ENCODE data around the gene MAP7D1. TPM values are rescaled to one million over a fixed set of nuclear protein-coding genes. Genes with fewer than 3 reads are reported as not detected.

MAP7D1 gene
- total and polyA plus RNA-seq, 10 of the 15 experiments (the other 5 are each of a cell fraction or from before 2014, with no cell fraction given), result 4.4 to 97.6 (median 24.2) TPM

DNA sequence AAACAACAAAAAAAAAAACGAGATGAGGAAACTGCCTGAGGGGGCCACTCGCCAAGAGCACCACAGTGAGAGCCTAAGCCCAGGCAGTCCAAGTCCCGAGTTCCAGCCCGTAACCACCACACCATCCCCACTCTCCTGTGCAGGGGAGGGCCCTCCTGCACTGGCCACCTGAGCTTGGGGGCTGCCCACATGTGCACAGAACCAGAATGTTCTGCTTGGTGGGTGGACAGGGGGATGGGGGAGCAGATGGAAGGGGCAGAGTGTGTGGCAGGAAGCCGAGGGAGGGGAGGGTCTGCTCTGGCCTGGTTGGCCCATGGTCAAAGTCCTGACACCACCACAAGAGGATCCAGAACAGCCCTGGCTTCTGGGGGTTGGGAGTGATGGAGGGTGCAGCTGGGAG lies 49.7 kb upstream of the MAP7D1 start:
- H2AFZ ChIP-seq (ENCODE audit: control insufficient read depth, low read depth, low read length), result no peak overlapping the region
- no peaks in the 10 kb centered on the region for H3K79me2 ChIP-seq (ENCODE audit: control insufficient read depth, insufficient read depth, low read length)
- WGBS (ENCODE audit: insufficient coverage, insufficient replicate concordance, low lambda C conversion rate, missing lambda C conversion rate), result 6% methylated on average over 5 of the region's 5 CpGs
- no peak overlapping the region for H3K4me2 ChIP-seq (ENCODE audit: control insufficient read depth, insufficient read depth)
- no peaks in the 10 kb centered on the region for H3K9me3 ChIP-seq (replicated peaks; ENCODE audit: control insufficient read depth, insufficient read depth, low read length)
- CTCF ChIA-PET, result interaction anchor here (1.0 kb wide), 2 partner anchors 28 to 179 kb away, joined by 3 to 5 read pairs; no protein-coding TSS in a partner anchor
- ATAC-seq (no peak), DNase-seq (ENCODE audit: low read depth, low spot score) (no peak), FAIRE-seq (no peak)
- no TSS peak for BruUV-seq (replicated peaks)
- no peak overlapping the region for H3K4me3 ChIP-seq
- H3K9ac ChIP-seq (ENCODE audit: control insufficient read depth, insufficient read depth, low read length), result no peak overlapping the region
- SMC1A ChIA-PET (ENCODE audit: uncharacterized antibody, unreplicated experiment), result no interaction called here
- no peaks in the 10 kb centered on the region for H3K36me3 ChIP-seq (ENCODE audit: control insufficient read depth in 2 of 2, insufficient read depth in 2 of 2, low read length in 1 of 2)
- POLR2A ChIA-PET, result no interaction called here
- TF ChIP-seq, protein P1, sequence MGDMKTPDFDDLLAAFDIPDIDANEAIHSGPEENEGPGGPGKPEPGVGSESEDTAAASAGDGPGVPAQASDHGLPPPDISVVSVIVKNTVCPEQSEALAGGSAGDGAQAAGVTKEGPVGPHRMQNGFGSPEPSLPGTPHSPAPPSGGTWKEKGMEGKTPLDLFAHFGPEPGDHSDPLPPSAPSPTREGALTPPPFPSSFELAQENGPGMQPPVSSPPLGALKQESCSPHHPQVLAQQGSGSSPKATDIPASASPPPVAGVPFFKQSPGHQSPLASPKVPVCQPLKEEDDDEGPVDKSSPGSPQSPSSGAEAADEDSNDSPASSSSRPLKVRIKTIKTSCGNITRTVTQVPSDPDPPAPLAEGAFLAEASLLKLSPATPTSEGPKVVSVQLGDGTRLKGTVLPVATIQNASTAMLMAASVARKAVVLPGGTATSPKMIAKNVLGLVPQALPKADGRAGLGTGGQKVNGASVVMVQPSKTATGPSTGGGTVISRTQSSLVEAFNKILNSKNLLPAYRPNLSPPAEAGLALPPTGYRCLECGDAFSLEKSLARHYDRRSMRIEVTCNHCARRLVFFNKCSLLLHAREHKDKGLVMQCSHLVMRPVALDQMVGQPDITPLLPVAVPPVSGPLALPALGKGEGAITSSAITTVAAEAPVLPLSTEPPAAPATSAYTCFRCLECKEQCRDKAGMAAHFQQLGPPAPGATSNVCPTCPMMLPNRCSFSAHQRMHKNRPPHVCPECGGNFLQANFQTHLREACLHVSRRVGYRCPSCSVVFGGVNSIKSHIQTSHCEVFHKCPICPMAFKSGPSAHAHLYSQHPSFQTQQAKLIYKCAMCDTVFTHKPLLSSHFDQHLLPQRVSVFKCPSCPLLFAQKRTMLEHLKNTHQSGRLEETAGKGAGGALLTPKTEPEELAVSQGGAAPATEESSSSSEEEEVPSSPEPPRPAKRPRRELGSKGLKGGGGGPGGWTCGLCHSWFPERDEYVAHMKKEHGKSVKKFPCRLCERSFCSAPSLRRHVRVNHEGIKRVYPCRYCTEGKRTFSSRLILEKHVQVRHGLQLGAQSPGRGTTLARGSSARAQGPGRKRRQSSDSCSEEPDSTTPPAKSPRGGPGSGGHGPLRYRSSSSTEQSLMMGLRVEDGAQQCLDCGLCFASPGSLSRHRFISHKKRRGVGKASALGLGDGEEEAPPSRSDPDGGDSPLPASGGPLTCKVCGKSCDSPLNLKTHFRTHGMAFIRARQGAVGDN (IDR thresholded peaks at IDR 0.05), result no peak
- TF ChIP-seq RB1 (IDR thresholded peaks at IDR 0.05; ENCODE audit: borderline replicate concordance) (no peak), NFYA (IDR thresholded peaks at IDR 0.05; ENCODE audit: borderline replicate concordance, low read depth, low read length) (no peak), MTA3 (IDR thresholded peaks at IDR 0.05; ENCODE audit: borderline replicate concordance, low read length) (no peak), GABPA (IDR thresholded peaks at IDR 0.05; ENCODE audit: low read depth) (no peak), ZBED1 (IDR thresholded peaks at IDR 0.05; ENCODE audit: borderline replicate concordance) (no peak), WRNIP1 (IDR thresholded peaks at IDR 0.05; ENCODE audit: borderline replicate concordance, low read depth, low read length) (no peak), SREBF2 (IDR thresholded peaks at IDR 0.05; ENCODE audit: low read length) (no peak), NRF1 (conservative IDR thresholded peaks at IDR 0.05; ENCODE audit: low read depth, low read length) (no peak), RAD21 (IDR thresholded peaks at IDR 0.05; ENCODE audit: insufficient read depth, low read depth, low read length) (no peak), IKZF2 (IDR thresholded peaks at IDR 0.05) (no peak), YY1 (IDR thresholded peaks at IDR 0.05; ENCODE audit: low read depth, low read length) (no peak), SIN3A (IDR thresholded peaks at IDR 0.05; ENCODE audit: low read depth, low read length) (no peak), SMC3 (IDR thresholded peaks at IDR 0.05; ENCODE audit: borderline replicate concordance, low read length) (no peak), NR2F1 (conservative IDR thresholded peaks at IDR 0.05) (no peak), TBL1XR1 (IDR thresholded peaks at IDR 0.05; ENCODE audit: low read depth, low read length) (no peak)
- TF ChIP-seq, protein P2, sequence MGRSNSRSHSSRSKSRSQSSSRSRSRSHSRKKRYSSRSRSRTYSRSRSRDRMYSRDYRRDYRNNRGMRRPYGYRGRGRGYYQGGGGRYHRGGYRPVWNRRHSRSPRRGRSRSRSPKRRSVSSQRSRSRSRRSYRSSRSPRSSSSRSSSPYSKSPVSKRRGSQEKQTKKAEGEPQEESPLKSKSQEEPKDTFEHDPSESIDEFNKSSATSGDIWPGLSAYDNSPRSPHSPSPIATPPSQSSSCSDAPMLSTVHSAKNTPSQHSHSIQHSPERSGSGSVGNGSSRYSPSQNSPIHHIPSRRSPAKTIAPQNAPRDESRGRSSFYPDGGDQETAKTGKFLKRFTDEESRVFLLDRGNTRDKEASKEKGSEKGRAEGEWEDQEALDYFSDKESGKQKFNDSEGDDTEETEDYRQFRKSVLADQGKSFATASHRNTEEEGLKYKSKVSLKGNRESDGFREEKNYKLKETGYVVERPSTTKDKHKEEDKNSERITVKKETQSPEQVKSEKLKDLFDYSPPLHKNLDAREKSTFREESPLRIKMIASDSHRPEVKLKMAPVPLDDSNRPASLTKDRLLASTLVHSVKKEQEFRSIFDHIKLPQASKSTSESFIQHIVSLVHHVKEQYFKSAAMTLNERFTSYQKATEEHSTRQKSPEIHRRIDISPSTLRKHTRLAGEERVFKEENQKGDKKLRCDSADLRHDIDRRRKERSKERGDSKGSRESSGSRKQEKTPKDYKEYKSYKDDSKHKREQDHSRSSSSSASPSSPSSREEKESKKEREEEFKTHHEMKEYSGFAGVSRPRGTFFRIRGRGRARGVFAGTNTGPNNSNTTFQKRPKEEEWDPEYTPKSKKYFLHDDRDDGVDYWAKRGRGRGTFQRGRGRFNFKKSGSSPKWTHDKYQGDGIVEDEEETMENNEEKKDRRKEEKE (IDR thresholded peaks at IDR 0.05), result no peak
- H4K20me1 ChIP-seq (ENCODE audit: control insufficient read depth, insufficient read depth), result no peaks in the 10 kb centered on the region
- no peaks in the 10 kb centered on the region for H3K4me1 ChIP-seq (ENCODE audit: control insufficient read depth, insufficient read depth, low read length)
- in situ Hi-C loops (cut with MboI), result loop anchor here (10.0 kb wide), 1 partner anchor 179 kb away; no protein-coding TSS in a partner anchor
- RAD21 ChIA-PET (ENCODE audit: unreplicated experiment), result no interaction called here
- no peak overlapping the region for H3K27ac ChIP-seq (ENCODE audit: control insufficient read depth, insufficient read depth)
- no peaks in the 10 kb centered on the region for H3K27me3 ChIP-seq (replicated peaks in 1 of 2; ENCODE audit: control insufficient read depth in 2 of 2, insufficient read depth in 2 of 2, low read length in 1 of 2)
- intact Hi-C loops (cut with micrococcal nuclease; ENCODE audit: unreplicated experiment), result no loop called here
